Fibroblast of lung (primary cell): ENCODE results near the gene MLPH. TPM values are rescaled to one million over a fixed set of nuclear protein-coding genes. Genes with fewer than 3 reads are reported as not detected.

Experiments used
- DNase-seq, 2 donors: peaks; one replicate each; pipeline versions ENCODE4 v3.0.0 to v3.0.0-alpha.2; 2010; ENCODE audit warnings: low read depth in 2 of 2
- H2AFZ ChIP-seq: 2 replicates; pipeline ENCODE4 v1.5.1; 2012; ENCODE audit warnings: low read length, control low read depth, inconsistent platforms
- H3K27ac ChIP-seq: 2 replicates; pipeline ENCODE4 v1.5.1; 2011; ENCODE audit warnings: low read length, control low read depth; ENCODE audit not compliant: insufficient read depth
- H3K27me3 ChIP-seq: 2 replicates; pipeline ENCODE4 v1.5.1; 2011; ENCODE audit warnings: mild to moderate bottlenecking, low read length; ENCODE audit not compliant: control insufficient read depth, insufficient read depth
- H3K36me3 ChIP-seq: 2 replicates; pipeline ENCODE4 v1.5.1; 2011; ENCODE audit warnings: low read length; ENCODE audit not compliant: control insufficient read depth, insufficient read depth
- H3K4me1 ChIP-seq: 2 replicates; pipeline ENCODE4 v1.5.1; 2011; ENCODE audit warnings: low read length; ENCODE audit not compliant: control insufficient read depth, insufficient read depth; ENCODE audit errors: extremely low read depth
- H3K4me2 ChIP-seq: 2 replicates; pipeline ENCODE4 v1.5.1; 2011; ENCODE audit warnings: low read length, control low read depth; ENCODE audit not compliant: insufficient read depth; ENCODE audit errors: extremely low read depth
- H3K4me3 ChIP-seq, 4 experiments: fragments of 200-600 bp in 1 of 4; sonication (generic) in 1 of 4; replicated peaks in 1 of 4; 2 replicates each; pipeline ENCODE4 v1.5.1; 2011 to 2016; ENCODE audit warnings: low read length in 4 of 4, low read depth in 3 of 4, mild to moderate bottlenecking in 3 of 4, control low read depth in 2 of 4, inconsistent platforms in 1 of 4, mixed read lengths in 1 of 4; ENCODE audit not compliant: insufficient read depth in 1 of 4; ENCODE audit errors: control extremely low read depth in 1 of 4
- H3K79me2 ChIP-seq: 2 replicates; pipeline ENCODE4 v1.5.1; 2012; ENCODE audit warnings: mild to moderate bottlenecking, low read length, inconsistent platforms; ENCODE audit not compliant: control insufficient read depth, insufficient read depth
- H3K9ac ChIP-seq: 2 replicates; pipeline ENCODE4 v1.5.1; 2011; ENCODE audit warnings: mild to moderate bottlenecking, low read length, control low read depth; ENCODE audit not compliant: insufficient read depth
- H3K9me3 ChIP-seq: 2 replicates; pipeline ENCODE4 v1.5.1; 2012; ENCODE audit warnings: low read depth, low read length; ENCODE audit not compliant: control insufficient read depth, insufficient read depth
- H4K20me1 ChIP-seq: 2 replicates; pipeline ENCODE4 v1.5.1; 2011; ENCODE audit warnings: low read length; ENCODE audit not compliant: control insufficient read depth, insufficient read depth; ENCODE audit errors: extremely low read depth
- EZH2 ChIP-seq: IDR thresholded peaks from 2 replicates; pipeline ENCODE4 v1.5.1; 2012; ENCODE audit warnings: low read length, control low read depth, mild to moderate bottlenecking; ENCODE audit errors: missing control alignments
- polyA plus RNA-seq, 2 donors: library from polyadenylated mRNA; depleted of rRNA in 1 of 2; stranded (reverse) in 1 of 2; unstranded in 1 of 2; fragments of >200 nt; gene quantifications; 2 replicates each; pipeline ENCODE4 v1.2.1, GENCODE V29; 2011 to 2012; ENCODE audit warnings: missing spikeins in 1 of 2
- total RNA-seq: library from RNA; depleted of rRNA; stranded (reverse); fragments of >200 nt; gene quantifications from 2 replicates; pipeline ENCODE4 v1.2.1, GENCODE V29; 2014
- TF ChIP-seq, protein P1 (sequence below), 2 donors: IDR thresholded peaks in 1 of 2; conservative IDR thresholded peaks in 1 of 2; 1 replicate in 1 of 2; 2 replicates in 1 of 2; pipeline ENCODE4 v1.5.1; 2011 to 2012; ENCODE audit warnings: low read length in 2 of 2, control low read depth in 1 of 2, inconsistent platforms in 1 of 2, low read depth in 1 of 2, mild to moderate bottlenecking in 1 of 2

The MLPH gene
- total and polyA plus RNA-seq, 2 donors (not counting 1 experiment from before 2014, with no cell fraction given), result 3.1 to 10.7 TPM

DNA sequence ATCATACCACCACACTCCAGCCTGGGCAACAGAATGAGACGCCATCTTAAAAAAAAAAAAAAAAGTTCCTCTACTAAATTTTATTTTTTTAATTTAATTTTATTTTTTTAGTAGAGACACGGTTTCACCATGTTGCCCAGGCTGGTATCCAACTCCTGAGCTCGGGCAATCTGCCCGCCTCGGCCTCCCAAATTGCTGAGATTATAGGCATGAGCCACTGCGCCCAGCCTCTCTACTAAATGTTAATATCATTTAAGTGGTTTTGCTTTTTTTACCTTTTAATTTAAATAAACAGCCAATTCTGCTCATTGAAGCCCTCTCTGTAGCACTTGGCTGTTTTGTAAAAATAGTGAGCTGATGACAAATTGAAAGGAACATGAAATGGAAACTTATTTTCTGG, 94.3 kb downstream of the MLPH start:
- no peaks in the 10 kb centered on the region for H3K9me3 ChIP-seq
- H3K4me3 ChIP-seq, result no peak overlapping the region
- H3K36me3 ChIP-seq, result no peaks in the 10 kb centered on the region
- peaks cover 2% of the 10 kb centered on the region for H3K4me1 ChIP-seq
- DNase-seq, result no peak
- no peak for TF ChIP-seq EZH2
- TF ChIP-seq, protein P1, sequence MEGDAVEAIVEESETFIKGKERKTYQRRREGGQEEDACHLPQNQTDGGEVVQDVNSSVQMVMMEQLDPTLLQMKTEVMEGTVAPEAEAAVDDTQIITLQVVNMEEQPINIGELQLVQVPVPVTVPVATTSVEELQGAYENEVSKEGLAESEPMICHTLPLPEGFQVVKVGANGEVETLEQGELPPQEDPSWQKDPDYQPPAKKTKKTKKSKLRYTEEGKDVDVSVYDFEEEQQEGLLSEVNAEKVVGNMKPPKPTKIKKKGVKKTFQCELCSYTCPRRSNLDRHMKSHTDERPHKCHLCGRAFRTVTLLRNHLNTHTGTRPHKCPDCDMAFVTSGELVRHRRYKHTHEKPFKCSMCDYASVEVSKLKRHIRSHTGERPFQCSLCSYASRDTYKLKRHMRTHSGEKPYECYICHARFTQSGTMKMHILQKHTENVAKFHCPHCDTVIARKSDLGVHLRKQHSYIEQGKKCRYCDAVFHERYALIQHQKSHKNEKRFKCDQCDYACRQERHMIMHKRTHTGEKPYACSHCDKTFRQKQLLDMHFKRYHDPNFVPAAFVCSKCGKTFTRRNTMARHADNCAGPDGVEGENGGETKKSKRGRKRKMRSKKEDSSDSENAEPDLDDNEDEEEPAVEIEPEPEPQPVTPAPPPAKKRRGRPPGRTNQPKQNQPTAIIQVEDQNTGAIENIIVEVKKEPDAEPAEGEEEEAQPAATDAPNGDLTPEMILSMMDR (conservative IDR thresholded peaks at IDR 0.05 in 1 of 2, IDR thresholded peaks at IDR 0.05 in 1 of 2; ENCODE audit: low read depth in 1 of 2, low read length in 2 of 2), result no peak
- H3K79me2 ChIP-seq, result no peaks in the 10 kb centered on the region
- no peak overlapping the region for H3K27ac ChIP-seq
- no peaks in the 10 kb centered on the region for H3K27me3 ChIP-seq
- no peak overlapping the region for H2AFZ ChIP-seq
- H3K4me2 ChIP-seq, result peak overlapping the region; percentile 78
- no peak overlapping the region for H3K9ac ChIP-seq
- H4K20me1 ChIP-seq, result no peaks in the 10 kb centered on the region

DNA sequence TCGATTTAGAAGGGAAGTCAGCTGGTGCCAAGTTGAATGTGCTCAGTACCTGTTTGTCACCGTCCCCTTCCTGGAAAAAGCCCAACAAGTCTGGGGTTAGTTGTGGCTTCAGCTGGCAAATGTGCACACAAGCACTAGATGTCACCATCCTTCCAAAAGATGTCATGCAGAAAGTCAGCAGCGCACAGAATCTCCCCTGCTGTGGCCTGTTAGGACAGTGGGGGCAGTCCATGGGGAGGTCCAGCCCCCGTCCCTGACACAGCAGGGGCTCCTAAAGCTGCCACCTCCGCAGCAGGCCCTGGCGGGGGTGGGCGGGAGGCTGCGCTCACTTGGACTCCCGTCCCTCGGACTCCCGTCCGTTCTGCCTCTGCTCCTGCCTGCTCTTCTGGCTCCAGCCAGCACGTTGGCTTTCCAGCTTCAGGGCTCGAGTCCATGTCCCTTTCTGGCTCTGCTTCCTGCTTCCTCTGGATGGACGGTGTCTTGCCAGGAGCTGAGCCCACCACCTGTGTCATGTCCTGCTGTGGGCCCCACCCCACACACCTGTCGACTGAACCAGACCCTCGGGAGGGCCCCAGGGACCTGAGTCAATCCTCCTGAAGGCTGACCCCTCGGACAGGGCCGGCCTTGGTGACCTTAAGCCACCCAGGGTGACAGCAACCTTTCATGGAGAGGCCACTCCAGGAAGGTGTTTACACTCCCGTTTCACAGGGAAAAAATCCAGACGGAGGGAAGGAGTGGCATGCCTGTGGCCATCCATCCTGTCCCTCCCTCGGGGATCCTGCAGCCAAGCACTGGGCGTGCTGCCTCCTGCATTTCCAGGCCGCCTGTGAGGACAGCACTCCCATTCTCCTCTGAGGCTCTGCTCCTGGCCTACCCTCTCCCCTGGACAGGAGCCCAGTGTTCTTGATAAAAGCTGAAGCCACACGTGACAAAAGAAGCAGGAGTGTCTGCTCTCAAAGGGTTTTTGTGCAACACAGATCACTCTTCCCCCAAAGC, 95.0 kb downstream of the MLPH start:
- no peaks in the 10 kb centered on the region for H3K27me3 ChIP-seq
- no peak overlapping the region for H3K27ac ChIP-seq
- H3K9ac ChIP-seq, result peak overlapping the region; percentile 62
- H3K4me3 ChIP-seq, result peak overlapping the region in 1 of 4 experiments; percentile 37
- H3K4me2 ChIP-seq, result peak overlapping the region; percentile 78
- no peaks in the 10 kb centered on the region for H3K36me3 ChIP-seq
- H3K4me1 ChIP-seq, result peaks cover 2% of the 10 kb centered on the region
- no peak for TF ChIP-seq EZH2
- TF ChIP-seq, protein P1 (conservative IDR thresholded peaks at IDR 0.05 in 1 of 2, IDR thresholded peaks at IDR 0.05 in 1 of 2; ENCODE audit: low read depth in 1 of 2, low read length in 2 of 2), result peak; percentile 52 to 67
- peak overlapping the region; percentile 74 for H2AFZ ChIP-seq
- H3K79me2 ChIP-seq, result no peaks in the 10 kb centered on the region
- no peaks in the 10 kb centered on the region for H3K9me3 ChIP-seq
- H4K20me1 ChIP-seq, result no peaks in the 10 kb centered on the region
- peak; percentile 58 to 81 for DNase-seq

GRCh38 chr2:237583385-237584295, 96.6 kb downstream of the MLPH start:
- no peak overlapping the region for H2AFZ ChIP-seq
- H3K27me3 ChIP-seq, result peaks cover 3% of the 10 kb centered on the region
- H3K4me1 ChIP-seq, result peaks cover 2% of the 10 kb centered on the region
- no peak overlapping the region for H3K9ac ChIP-seq
- H3K4me2 ChIP-seq, result no peak overlapping the region
- no peak overlapping the region for H3K27ac ChIP-seq
- no peak overlapping the region for H3K4me3 ChIP-seq
- no peaks in the 10 kb centered on the region for H4K20me1 ChIP-seq
- no peaks in the 10 kb centered on the region for H3K79me2 ChIP-seq
- TF ChIP-seq, protein P1 (conservative IDR thresholded peaks at IDR 0.05 in 1 of 2, IDR thresholded peaks at IDR 0.05 in 1 of 2; ENCODE audit: low read depth in 1 of 2, low read length in 2 of 2), result no peak
- TF ChIP-seq EZH2, result no peak
- H3K9me3 ChIP-seq, result no peaks in the 10 kb centered on the region
- H3K36me3 ChIP-seq, result no peaks in the 10 kb centered on the region
- no peak for DNase-seq
